Kidney (tissue), 14 donors: Measurements from ENCODE around the gene USF3. TPM values are rescaled to one million over a fixed set of nuclear protein-coding genes. Genes with fewer than 3 reads are reported as not detected.

Experiments used
- DNase-seq, 5 donors: peaks; one replicate each; pipeline ENCODE4 v3.0.0-alpha.2; 2013 to 2020
- FAIRE-seq: peaks from 2 replicates; lab custom pipeline; 2012; peaks lifted over from hg19 to GRCh38; lab: Jason Lieb, UNC
- H3K27ac ChIP-seq, 2 donors: one replicate each; pipeline ENCODE4 v1.7.0; 2013; ENCODE audit warnings: low read depth in 2 of 2, low read length in 2 of 2, inconsistent platforms in 1 of 2
- H3K27me3 ChIP-seq: one replicate; pipeline ENCODE4 v1.7.1; 2013; ENCODE audit warnings: low read length, inconsistent platforms; ENCODE audit not compliant: control insufficient read depth, insufficient read depth
- H3K36me3 ChIP-seq, 3 donors: one replicate each; pipeline versions ENCODE4 v1.7.0 to v1.7.1; 2013; ENCODE audit warnings: low read length in 3 of 3, control low read depth in 1 of 3, inconsistent platforms in 1 of 3; ENCODE audit not compliant: insufficient read depth in 3 of 3, control insufficient read depth in 2 of 3
- H3K4me1 ChIP-seq, 3 donors: one replicate each; pipeline versions ENCODE4 v1.7.0 to v1.7.1; 2013; ENCODE audit warnings: low read length in 3 of 3, inconsistent platforms in 1 of 3, low read depth in 1 of 3; ENCODE audit not compliant: control insufficient read depth in 2 of 3, insufficient read depth in 2 of 3
- H3K4me3 ChIP-seq, 3 donors: one replicate each; pipeline versions ENCODE4 v1.7.0 to v1.8.1; 2013; ENCODE audit warnings: low read length in 3 of 3, control low read depth in 1 of 3, inconsistent platforms in 1 of 3
- H3K9ac ChIP-seq, 3 donors: one replicate each; pipeline versions ENCODE4 v1.7.0 to v1.7.1; 2013; ENCODE audit warnings: low read length in 3 of 3, control low read depth in 1 of 3, inconsistent platforms in 1 of 3
- H3K9me3 ChIP-seq, 3 donors: one replicate each; pipeline versions ENCODE4 v1.7.0 to v1.7.1; 2013; ENCODE audit warnings: low read length in 3 of 3, control low read depth in 1 of 3, inconsistent platforms in 1 of 3; ENCODE audit not compliant: control insufficient read depth in 2 of 3, insufficient read depth in 1 of 3
- intact Hi-C: fragments of 100-400 bp; cut with DNase I; formaldehyde crosslinking; loops from one replicate; pipeline ENCODE4 v1.11.1; 2022
- polyA plus RNA-seq: library from polyadenylated mRNA; stranded (reverse); fragments of 350-450 nt; fragmentation: Illumina TruSeq; extraction: RNeasy Lipid Tissue Mini Kit (QIAGEN cat#74804); gene quantifications from one replicate; pipeline ENCODE4 v1.2.3, GENCODE V29; 2014; ENCODE audit warnings: low read depth, low replicate concordance; ENCODE audit not compliant: insufficient read depth
- total RNA-seq: library from RNA; stranded (reverse); fragmentation: NEBNext Ultra II Directional; extraction: Animal tissue kit (Norgen Biotek cat#: 25700); gene quantifications from one replicate; pipeline ENCODE4 v1.2.1, GENCODE V29; 2021
- TF ChIP-seq, protein P1 (sequence below): IDR thresholded peaks from 3 replicates; pipeline ENCODE4 v1.5.1; 2012; ENCODE audit warnings: mild to moderate bottlenecking, moderate library complexity, borderline replicate concordance; ENCODE audit not compliant: insufficient read depth; ENCODE audit errors: extremely low read depth
- donor health status: control.
- donor health status: control.
- donor health status: control.
- donor health status: control.
- donor health status: control.
- donor health status: DM: yes; HTN: yes; CAD: no.
- donor health status: Normal renal cell carcinoma (clear cell type).

The USF3 gene
- total and polyA plus RNA-seq, 2 donors from 2014 or later = 6.5 to 21.3 TPM

GRCh38 chr3:113684271-113684819, 12.1 kb downstream of the USF3 start:
- no peak for FAIRE-seq
- H3K9me3 ChIP-seq = peaks cover 0 to 2% (median 0%) of the 10 kb centered on the region in 3 donors

DNA sequence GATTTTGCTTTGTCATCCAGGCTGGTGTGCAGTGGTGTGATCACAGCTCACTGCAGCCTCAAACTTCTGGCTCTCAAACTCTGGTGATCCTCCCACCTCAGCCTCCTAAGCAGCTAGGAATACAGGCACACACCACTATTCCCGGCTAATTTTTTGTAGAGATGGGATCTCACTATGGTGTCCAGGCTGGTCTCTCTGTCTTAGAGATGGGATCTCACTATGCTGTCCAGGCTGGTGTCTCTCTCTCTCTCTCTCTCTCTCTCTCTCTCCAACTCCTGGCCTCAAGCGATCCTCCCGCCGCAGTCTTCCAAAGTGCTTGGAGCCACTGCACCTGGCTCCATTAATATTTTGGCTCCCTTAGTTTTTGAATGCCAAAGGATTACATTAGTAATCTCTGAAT, 17.7 kb downstream of the USF3 start:
- H3K4me3 ChIP-seq = no peak overlapping the region
- no peaks in the 10 kb centered on the region for H3K9me3 ChIP-seq
- H3K36me3 ChIP-seq = peaks cover 0 to 5% (median 2%) of the 10 kb centered on the region in 3 donors
- intact Hi-C loops = no loop called here
- H3K27ac ChIP-seq = no peak overlapping the region
- H3K4me1 ChIP-seq = no peaks in the 10 kb centered on the region
- no peak for DNase-seq
- no peak for FAIRE-seq
- no peak overlapping the region for H3K9ac ChIP-seq
- TF ChIP-seq, protein P1, sequence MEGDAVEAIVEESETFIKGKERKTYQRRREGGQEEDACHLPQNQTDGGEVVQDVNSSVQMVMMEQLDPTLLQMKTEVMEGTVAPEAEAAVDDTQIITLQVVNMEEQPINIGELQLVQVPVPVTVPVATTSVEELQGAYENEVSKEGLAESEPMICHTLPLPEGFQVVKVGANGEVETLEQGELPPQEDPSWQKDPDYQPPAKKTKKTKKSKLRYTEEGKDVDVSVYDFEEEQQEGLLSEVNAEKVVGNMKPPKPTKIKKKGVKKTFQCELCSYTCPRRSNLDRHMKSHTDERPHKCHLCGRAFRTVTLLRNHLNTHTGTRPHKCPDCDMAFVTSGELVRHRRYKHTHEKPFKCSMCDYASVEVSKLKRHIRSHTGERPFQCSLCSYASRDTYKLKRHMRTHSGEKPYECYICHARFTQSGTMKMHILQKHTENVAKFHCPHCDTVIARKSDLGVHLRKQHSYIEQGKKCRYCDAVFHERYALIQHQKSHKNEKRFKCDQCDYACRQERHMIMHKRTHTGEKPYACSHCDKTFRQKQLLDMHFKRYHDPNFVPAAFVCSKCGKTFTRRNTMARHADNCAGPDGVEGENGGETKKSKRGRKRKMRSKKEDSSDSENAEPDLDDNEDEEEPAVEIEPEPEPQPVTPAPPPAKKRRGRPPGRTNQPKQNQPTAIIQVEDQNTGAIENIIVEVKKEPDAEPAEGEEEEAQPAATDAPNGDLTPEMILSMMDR = no peak
- H3K27me3 ChIP-seq = no peaks in the 10 kb centered on the region

More at GRCh38 chr3:113684271-113684819, 12.1 kb downstream of the USF3 start:
- Histone ChIP-seq H3K4me3 (no peak overlapping the region), H3K36me3 (no peaks in the 10 kb centered on the region), H3K27me3 (no peaks in the 10 kb centered on the region), H3K27ac (no peak overlapping the region), H3K4me1 (peaks cover 0 to 8% (median 0%) of the 10 kb centered on the region in 3 donors), H3K9ac (no peak overlapping the region)
- TF ChIP-seq, protein P1 = no peak
- intact Hi-C loops = no loop called here
- no peak for DNase-seq

DNA sequence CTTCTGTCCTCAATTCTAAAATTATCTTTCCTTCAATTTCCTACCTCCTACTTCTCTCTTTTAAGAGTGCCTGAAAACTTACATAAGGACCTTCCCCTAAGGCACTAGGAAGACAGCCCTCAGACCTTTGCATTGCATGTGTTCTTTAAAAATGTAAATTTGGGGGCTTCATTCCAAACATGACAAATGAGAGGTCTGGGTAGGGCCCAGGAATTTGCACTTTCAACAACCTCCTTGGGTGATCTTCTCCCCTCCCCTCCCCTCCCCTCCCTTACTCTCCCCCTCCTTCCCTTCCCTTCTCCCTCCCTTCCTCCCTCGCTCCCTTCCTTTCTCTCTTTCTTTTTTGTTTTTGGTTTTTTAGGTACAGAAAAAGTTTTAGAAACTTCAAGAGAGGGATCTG, 18.7 kb downstream of the USF3 start:
- Histone ChIP-seq H3K9ac (no peak overlapping the region), H3K27ac (peak overlapping the region in 1 of 2 donors; percentile 27), H3K4me1 (no peaks in the 10 kb centered on the region), H3K4me3 (no peak overlapping the region), H3K9me3 (no peaks in the 10 kb centered on the region), H3K27me3 (no peaks in the 10 kb centered on the region), H3K36me3 (peaks cover 0 to 8% (median 7%) of the 10 kb centered on the region in 3 donors)
- no peak for FAIRE-seq
- TF ChIP-seq, protein P1 = no peak
- intact Hi-C loops = no loop called here
- no peak for DNase-seq

GRCh38 chr3:113676261-113676660, 20.2 kb downstream of the USF3 start:
- intact Hi-C loops = no loop called here
- no peak overlapping the region for H3K27ac ChIP-seq
- H3K9ac ChIP-seq = no peak overlapping the region
- peaks cover 0 to 8% (median 7%) of the 10 kb centered on the region in 3 donors for H3K36me3 ChIP-seq
- no peaks in the 10 kb centered on the region for H3K9me3 ChIP-seq
- DNase-seq (no peak), FAIRE-seq (no peak)
- TF ChIP-seq, protein P1 = no peak
- no peaks in the 10 kb centered on the region for H3K4me1 ChIP-seq
- no peaks in the 10 kb centered on the region for H3K27me3 ChIP-seq
- no peak overlapping the region for H3K4me3 ChIP-seq
